ENCODE measurements around the gene FOXE3.

DNA sequence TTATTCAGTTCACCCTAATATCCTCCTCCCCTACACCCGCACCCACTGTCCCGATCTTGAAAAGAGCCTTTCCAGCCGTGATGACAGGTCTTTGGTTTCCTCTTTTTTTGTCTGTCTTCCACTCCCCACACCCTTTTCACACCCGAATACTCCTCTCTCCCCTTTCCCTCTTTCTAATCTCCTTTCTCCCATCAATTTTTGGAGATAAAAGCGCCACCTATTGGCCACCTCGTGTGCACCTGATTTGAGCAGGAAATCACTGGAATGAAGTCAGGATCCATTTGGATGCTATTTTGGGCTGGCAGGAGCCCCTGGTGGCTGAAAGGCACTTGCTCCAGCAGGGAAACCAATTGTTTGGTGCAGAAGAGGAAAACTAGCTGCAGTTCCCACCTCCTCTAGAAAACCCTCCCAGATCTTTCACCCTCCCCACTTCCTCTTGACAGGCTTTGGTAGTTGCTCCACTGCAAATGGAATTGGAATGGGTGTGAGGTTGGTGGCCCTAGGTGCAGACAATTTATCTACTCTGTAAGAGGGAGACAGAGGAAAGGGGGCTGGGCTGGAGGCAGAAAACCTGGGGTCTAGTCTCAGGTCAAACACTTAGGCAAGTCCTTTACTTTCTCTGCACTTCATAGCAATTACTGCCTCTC is 8.4 kb downstream of the FOXE3 start:
- TF ChIP-seq, protein P1, sequence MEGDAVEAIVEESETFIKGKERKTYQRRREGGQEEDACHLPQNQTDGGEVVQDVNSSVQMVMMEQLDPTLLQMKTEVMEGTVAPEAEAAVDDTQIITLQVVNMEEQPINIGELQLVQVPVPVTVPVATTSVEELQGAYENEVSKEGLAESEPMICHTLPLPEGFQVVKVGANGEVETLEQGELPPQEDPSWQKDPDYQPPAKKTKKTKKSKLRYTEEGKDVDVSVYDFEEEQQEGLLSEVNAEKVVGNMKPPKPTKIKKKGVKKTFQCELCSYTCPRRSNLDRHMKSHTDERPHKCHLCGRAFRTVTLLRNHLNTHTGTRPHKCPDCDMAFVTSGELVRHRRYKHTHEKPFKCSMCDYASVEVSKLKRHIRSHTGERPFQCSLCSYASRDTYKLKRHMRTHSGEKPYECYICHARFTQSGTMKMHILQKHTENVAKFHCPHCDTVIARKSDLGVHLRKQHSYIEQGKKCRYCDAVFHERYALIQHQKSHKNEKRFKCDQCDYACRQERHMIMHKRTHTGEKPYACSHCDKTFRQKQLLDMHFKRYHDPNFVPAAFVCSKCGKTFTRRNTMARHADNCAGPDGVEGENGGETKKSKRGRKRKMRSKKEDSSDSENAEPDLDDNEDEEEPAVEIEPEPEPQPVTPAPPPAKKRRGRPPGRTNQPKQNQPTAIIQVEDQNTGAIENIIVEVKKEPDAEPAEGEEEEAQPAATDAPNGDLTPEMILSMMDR (IDR thresholded peaks at IDR 0.05), result peak; percentile 92
- no peak for TF ChIP-seq ZFX (IDR thresholded peaks at IDR 0.05; ENCODE audit: borderline replicate concordance)
